HepG2 (cell line): ENCODE data around the gene HAND1. TPM values are rescaled to one million over a fixed set of nuclear protein-coding genes. Genes with fewer than 3 reads are reported as not detected.

ENCODE experiments used
- ATAC-seq: fragments of 200-7000 bp; cut with Tn5 transposase; 3 replicates; pipeline ENCODE4 v1.9.1; 2020; ENCODE audit warnings: mild to moderate bottlenecking, moderate library complexity
- BruUV-seq: library from RNA; stranded (reverse); fragments of 400-500 nt; replicated peaks from 2 replicates; lab custom pipeline; 2021; lab: Mats Ljungman, UMichigan
- CTCF ChIA-PET: fragments of 300-600 bp; formaldehyde crosslinking; extraction: SDS; loops from one replicate; lab custom pipeline; 2021; ENCODE audit warnings: low total read pairs, inconsistent platforms, low intra/inter-chr PET ratio; lab: Yijun Ruan, JAX
- POLR2A ChIA-PET: fragments of 350-600 bp; sonication (Branson Sonifier 250); formaldehyde crosslinking; loops from one replicate; lab custom pipeline; 2020; ENCODE audit warnings: antibody characterized with exemption, inconsistent platforms; lab: Yijun Ruan, JAX
- DNase-seq: peaks from one replicate; pipeline ENCODE4 v3.0.0-alpha.2; 2015; ENCODE audit warnings: low spot score
- FAIRE-seq: peaks from 3 replicates; lab custom pipeline; 2011; peaks lifted over from hg19 to GRCh38; lab: Jason Lieb, UNC
- H2AFZ ChIP-seq: one replicate; pipeline ENCODE4 v1.6.1; 2011; ENCODE audit warnings: low read length, inconsistent platforms
- H3K27ac ChIP-seq: fragments of 300-600 bp; 3 replicates; pipeline ENCODE4 v1.8.0; 2011; ENCODE audit warnings: mixed run types, mild to moderate bottlenecking, mixed read lengths, low read length, inconsistent platforms; ENCODE audit not compliant: insufficient read depth; ENCODE audit errors: extremely low read length
- H3K27me3 ChIP-seq, 2 experiments: fragments of 200-600 bp in 1 of 2; 2 replicates in 1 of 2; 3 replicates in 1 of 2; pipeline versions ENCODE4 v1.6.0 to v1.8.0; 2011; ENCODE audit warnings: low read length in 2 of 2, mild to moderate bottlenecking in 2 of 2, moderate library complexity in 2 of 2, inconsistent platforms in 1 of 2; ENCODE audit not compliant: insufficient read depth in 2 of 2, control insufficient read depth in 1 of 2
- H3K36me3 ChIP-seq, 2 experiments: fragments of 200-600 bp in 1 of 2; replicated peaks in 1 of 2; 2 replicates in 1 of 2; 3 replicates in 1 of 2; pipeline versions ENCODE4 v1.5.1 to v1.8.0; 2011; ENCODE audit warnings: low read length in 2 of 2, inconsistent platforms in 1 of 2; ENCODE audit not compliant: insufficient read depth in 2 of 2, control insufficient read depth in 1 of 2
- H3K4me1 ChIP-seq: 2 replicates; pipeline ENCODE4 v1.5.1; 2012; ENCODE audit warnings: low read length, inconsistent platforms; ENCODE audit not compliant: insufficient read depth
- H3K4me2 ChIP-seq: 2 replicates; pipeline ENCODE4 v1.6.0; 2011; ENCODE audit warnings: low read depth, low read length, inconsistent platforms
- H3K4me3 ChIP-seq, 3 experiments: fragments of 200-600 bp in 1 of 3; sonication (generic), shearing (Covaris generic) in 1 of 3; replicated peaks in 1 of 3; 2 replicates each; pipeline ENCODE4 v1.5.1; 2011 to 2016; ENCODE audit warnings: low read length in 3 of 3, inconsistent platforms in 2 of 3, low read depth in 2 of 3, mild to moderate bottlenecking in 2 of 3, control low read depth in 1 of 3, mixed read lengths in 1 of 3; ENCODE audit not compliant: insufficient read depth in 1 of 3
- H3K79me2 ChIP-seq: one replicate; pipeline ENCODE4 v1.6.1; 2011; ENCODE audit warnings: low read length, inconsistent platforms; ENCODE audit not compliant: insufficient read depth
- H3K9ac ChIP-seq: 2 replicates; pipeline ENCODE4 v1.6.0; 2011; ENCODE audit warnings: mild to moderate bottlenecking, low read depth, low read length, inconsistent platforms; ENCODE audit not compliant: insufficient read depth
- H3K9me3 ChIP-seq: 2 replicates; pipeline ENCODE4 v1.5.1; 2012; ENCODE audit warnings: mild to moderate bottlenecking, low read length
- H4K20me1 ChIP-seq: 2 replicates; pipeline ENCODE4 v1.6.0; 2011; ENCODE audit warnings: inconsistent platforms, mild to moderate bottlenecking, low read length, moderate library complexity; ENCODE audit not compliant: insufficient read depth
- ZNF468 ChIP-seq: sonication (generic); formaldehyde crosslinking; IDR thresholded peaks from 2 replicates; pipeline ENCODE4 v1.8.0; 2022; ENCODE audit warnings: mild to moderate bottlenecking, moderate library complexity, missing genetic modification reagents
- ZNF589 ChIP-seq: sonication (generic); formaldehyde crosslinking; conservative IDR thresholded peaks from 2 replicates; pipeline ENCODE4 v1.8.0; 2022; ENCODE audit warnings: mild to moderate bottlenecking, moderate library complexity, missing genetic modification reagents
- ZNF746 ChIP-seq: sonication (generic); formaldehyde crosslinking; IDR thresholded peaks from 2 replicates; pipeline ENCODE4 v1.8.0; 2022; ENCODE audit warnings: mild to moderate bottlenecking, missing genetic modification reagents
- WGBS: methylation state at CpG from one replicate; pipeline ENCODE4 v1.1.6; 2017; ENCODE audit warnings: low lambda C conversion rate; 5-methylcytosine and 5-hydroxymethylcytosine counted together
- in situ Hi-C: cut with HindIII; loops from 2 replicates; pipeline ENCODE4 v1.10.0; 2017; ENCODE audit warnings: low pct_unique_long_range_greater_than_20kb; ENCODE audit not compliant: extremely low pct_ligation_motif_present
- intact Hi-C: fragments of 100-400 bp; cut with micrococcal nuclease; formaldehyde crosslinking; loops from one replicate; pipeline ENCODE4 v1.10.0; 2022; ENCODE audit not compliant: unreplicated experiment
- polyA plus RNA-seq, 8 experiments: library from polyadenylated mRNA; depleted of rRNA in 3 of 8; stranded (reverse) in 7 of 8; unstranded in 1 of 8; fragments of >200 nt; fragmentation: Illumina TruSeq in 4 of 8; extraction: Trizol in 4 of 8; gene quantifications; 2 replicates each; pipeline versions ENCODE4 v1.2.1 to v1.2.3, GENCODE V29; 2011 to 2016; ENCODE audit warnings: low read depth in 4 of 8, missing spikeins in 1 of 8, mixed read lengths in 1 of 8; ENCODE audit not compliant: insufficient read depth in 1 of 8
- total RNA-seq, 5 experiments: library from RNA; depleted of rRNA; stranded (reverse); fragments of >200 nt; fragmentation: Illumina TruSeq; extraction: Trizol; gene quantifications; 2 replicates each; pipeline ENCODE4 v1.2.3, GENCODE V29; 2016; ENCODE audit warnings: low read depth in 1 of 5

Gene HAND1
- total and polyA plus RNA-seq, 2 of the 13 experiments (the other 11 are each of a cell fraction or from before 2014, with no cell fraction given) = not detected

DNA sequence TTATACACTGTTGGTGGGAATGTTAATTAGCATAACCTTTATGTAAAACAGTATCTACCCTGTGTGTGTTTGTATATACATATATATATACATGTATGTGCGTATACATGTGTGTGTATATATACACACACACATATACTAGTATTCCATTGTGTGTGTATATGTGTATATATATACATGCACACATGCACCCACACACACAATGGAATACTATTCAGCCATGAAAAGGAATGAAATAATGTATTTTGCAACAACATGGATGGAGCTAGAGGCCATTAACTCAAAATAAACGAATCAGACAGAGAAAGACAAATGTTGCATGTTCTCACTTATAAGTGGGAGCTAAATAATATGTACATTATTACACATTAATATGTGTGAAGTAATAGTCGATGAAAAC, 49.8 kb downstream of the HAND1 start:
- Histone ChIP-seq H3K9ac (no peak overlapping the region), H3K27me3 (no peaks in the 10 kb centered on the region), H3K79me2 (no peaks in the 10 kb centered on the region), H3K36me3 (no peaks in the 10 kb centered on the region), H2AFZ (no peak overlapping the region), H4K20me1 (no peaks in the 10 kb centered on the region), H3K4me3 (no peak overlapping the region), H3K4me1 (peaks cover 7% of the 10 kb centered on the region; the same call in 1 of the 2 replicates), H3K9me3 (no peaks in the 10 kb centered on the region), H3K27ac (no peak overlapping the region), H3K4me2 (no peak overlapping the region)
- ATAC-seq (no peak), FAIRE-seq (no peak), DNase-seq (no peak)
- intact Hi-C loops = no loop called here
- BruUV-seq = no TSS peak
- no peak for TF ChIP-seq ZNF589
- no peak for TF ChIP-seq ZNF468 (CRISPR knock-in tag)
- TF ChIP-seq ZNF746 (CRISPR knock-in tag) = no peak
- CTCF ChIA-PET = no interaction called here
- POLR2A ChIA-PET = no interaction called here
- WGBS = 87% methylated on average over 3 of the region's 3 CpGs
- in situ Hi-C loops = no loop called here

Other genes starting within 250 kb of the HAND1 start
- 35.1 and 37.2 TPM in 2 replicates for gene SAP30L, start 32.2 kb downstream of the HAND1 start, total RNA-seq (2016; rRNA removed; fragmentation: Illumina TruSeq; extraction: Trizol)
- gene SAP30L, start 32.2 kb downstream of the HAND1 start, polyA plus RNA-seq (2011; rRNA removed) = 22.7 and 27.9 TPM in 2 replicates